GM23338 (cell line): ENCODE measurements around the gene PORCN.

Experiments used
- CTCF ChIP-seq, 2 experiments: fragments of 200-600 bp in 1 of 2; sonication (generic) in 1 of 2; conservative IDR thresholded peaks; 2 replicates each; pipeline versions ENCODE4 v1.5.1 to v1.6.1; 2016 to 2017; ENCODE audit warnings: antibody characterized with exemption in 2 of 2, low read depth in 2 of 2, mild to moderate bottlenecking in 2 of 2, moderate library complexity in 1 of 2
- JUNB ChIP-seq: IDR thresholded peaks from one replicate; pipeline ENCODE4 v1.6.1; 2016; ENCODE audit warnings: antibody characterized with exemption; ENCODE audit not compliant: unreplicated experiment
- NANOG ChIP-seq: IDR thresholded peaks from 2 replicates; pipeline ENCODE4 v1.6.1; 2016; ENCODE audit warnings: antibody characterized with exemption, borderline replicate concordance
- POLR2AphosphoS5 ChIP-seq: IDR thresholded peaks from 2 replicates; pipeline ENCODE4 v1.6.1; 2016; ENCODE audit warnings: antibody characterized with exemption, low read depth
- REST ChIP-seq: IDR thresholded peaks from one replicate; pipeline ENCODE4 v1.6.1; 2018; ENCODE audit warnings: antibody characterized with exemption; ENCODE audit not compliant: unreplicated experiment
- STAT1 ChIP-seq: IDR thresholded peaks from one replicate; pipeline ENCODE4 v1.6.1; 2016; ENCODE audit warnings: antibody characterized with exemption; ENCODE audit not compliant: unreplicated experiment
- ZNF331 ChIP-seq: fragments of 250-450 bp; sonication (Bioruptor Pico); IDR thresholded peaks from 2 replicates; pipeline ENCODE4 v1.5.0; 2020; ENCODE audit warnings: low read depth, mild to moderate bottlenecking, moderate library complexity

- TF ChIP-seq NANOG, result no peak
- no peak for TF ChIP-seq CTCF (conservative IDR thresholded peaks at IDR 0.05; ENCODE audit: low read depth in 2 of 2)
- TF ChIP-seq POLR2AphosphoS5, result no peak
- no peak for TF ChIP-seq STAT1
- no peak for TF ChIP-seq JUNB
- no peak for TF ChIP-seq REST
- TF ChIP-seq ZNF331 (CRISPR knock-in tag), result no peak
These were observed 10.4 kb upstream of the PORCN start for GRCh38 chrX:48498374-48498809.
